Measurements from ENCODE around the gene GRHL3.

Gene GRHL3

DNA sequence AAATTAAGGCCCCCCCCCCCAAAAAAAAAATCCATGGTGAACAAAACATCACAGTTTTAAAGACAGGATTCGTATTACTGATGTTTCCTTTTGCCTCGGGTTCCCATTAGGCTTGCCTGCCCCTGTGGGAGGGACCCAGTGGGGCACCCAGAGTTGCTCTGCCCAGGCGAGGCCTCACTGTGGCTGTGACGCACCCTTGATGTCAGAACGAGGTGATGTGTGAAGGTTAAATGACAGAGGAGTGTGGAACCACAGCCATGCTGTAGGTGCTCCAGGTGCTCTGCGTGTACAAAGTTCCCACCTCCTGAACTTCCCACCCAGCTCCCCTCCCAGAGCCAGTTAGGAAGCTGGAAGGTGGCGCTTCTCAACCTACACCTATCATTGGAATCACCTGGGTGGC lies 37.9 kb downstream of the GRHL3 start:
- Histone ChIP-seq H3K4me3 (ENCODE audit: low read depth, low read length) (no peak overlapping the region), H3K9me3 (no peaks in the 10 kb centered on the region), H3K36me3 (no peaks in the 10 kb centered on the region), H3K27me3 (no peaks in the 10 kb centered on the region), H3K4me1 (no peaks in the 10 kb centered on the region)
- DNase-seq = no peak
- TF ChIP-seq CTCF (IDR thresholded peaks at IDR 0.05; ENCODE audit: low read depth, low read length) = no peak

DNA sequence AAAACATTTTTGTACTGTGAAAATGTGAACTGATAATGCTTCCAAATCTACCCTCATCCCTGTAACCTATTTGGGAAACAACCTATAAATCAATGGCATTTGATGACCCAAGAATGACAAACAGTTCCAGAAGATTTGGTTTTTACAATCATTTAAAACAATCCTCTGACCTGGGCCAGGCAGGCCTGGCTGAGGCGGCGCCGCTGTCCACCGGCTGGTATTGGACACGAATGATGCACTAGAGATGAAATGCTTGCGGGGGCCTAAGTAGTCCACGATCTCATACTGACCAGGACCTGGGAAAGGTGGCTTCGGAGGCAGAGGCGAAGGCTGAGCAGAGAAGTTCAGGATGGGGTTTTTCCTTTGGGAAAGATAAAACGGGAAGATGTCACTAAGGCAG lies 41.5 kb downstream of the GRHL3 start:
- no peak for TF ChIP-seq CTCF (IDR thresholded peaks at IDR 0.05; ENCODE audit: low read depth, low read length)
- no peaks in the 10 kb centered on the region for H3K36me3 ChIP-seq
- H3K27me3 ChIP-seq = no peaks in the 10 kb centered on the region

GRCh38 chr1:24361811-24362210 lies 42.7 kb downstream of the GRHL3 start:
- H3K4me3 ChIP-seq (ENCODE audit: low read depth, low read length) = no peak overlapping the region
- no peaks in the 10 kb centered on the region for H3K27me3 ChIP-seq
- TF ChIP-seq CTCF (IDR thresholded peaks at IDR 0.05; ENCODE audit: low read depth, low read length) = no peak
- H3K4me1 ChIP-seq = no peaks in the 10 kb centered on the region; the same call in 1 of the 2 replicates
- no peaks in the 10 kb centered on the region for H3K9me3 ChIP-seq
- H3K36me3 ChIP-seq = no peaks in the 10 kb centered on the region
- DNase-seq = no peak

More for the DNA sequence above, 41.5 kb downstream of the GRHL3 start:
- Histone ChIP-seq H3K4me1 (no peaks in the 10 kb centered on the region; the same call in 1 of the 2 replicates), H3K4me3 (ENCODE audit: low read depth, low read length) (no peak overlapping the region), H3K9me3 (no peaks in the 10 kb centered on the region)
- no peak for DNase-seq

DNA sequence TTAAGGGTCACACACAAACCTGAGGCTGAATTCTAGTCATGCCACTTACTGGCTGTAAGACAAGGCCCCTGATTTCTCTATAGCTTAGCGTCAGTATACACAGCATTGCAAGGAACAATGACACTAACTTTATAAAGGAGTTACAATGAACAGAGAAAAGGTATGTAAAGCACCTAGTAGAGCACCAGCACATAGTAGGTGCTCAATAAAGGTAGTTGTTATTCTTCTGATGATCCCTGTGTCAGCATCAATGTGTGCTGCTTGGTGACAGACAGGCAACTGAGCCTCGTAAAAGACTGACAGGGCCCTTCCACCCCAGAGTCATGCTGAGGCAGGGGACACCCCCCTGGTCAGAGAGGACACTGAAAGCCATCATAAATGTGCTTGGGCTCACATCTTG lies 43.2 kb downstream of the GRHL3 start:
- H3K4me3 ChIP-seq (ENCODE audit: low read depth, low read length) = no peak overlapping the region
- DNase-seq = no peak
- no peaks in the 10 kb centered on the region; the same call in 1 of the 2 replicates for H3K4me1 ChIP-seq
- H3K9me3 ChIP-seq = no peaks in the 10 kb centered on the region
- no peak for TF ChIP-seq CTCF (IDR thresholded peaks at IDR 0.05; ENCODE audit: low read depth, low read length)
- H3K27me3 ChIP-seq = no peaks in the 10 kb centered on the region
- H3K36me3 ChIP-seq = no peaks in the 10 kb centered on the region

GRCh38 chr1:24362982-24363614 lies 43.9 kb downstream of the GRHL3 start:
- Histone ChIP-seq H3K9me3 (no peaks in the 10 kb centered on the region), H3K4me3 (ENCODE audit: low read depth, low read length) (no peak overlapping the region), H3K27me3 (no peaks in the 10 kb centered on the region), H3K4me1 (no peaks in the 10 kb centered on the region; the same call in 1 of the 2 replicates), H3K36me3 (no peaks in the 10 kb centered on the region)
- DNase-seq = no peak
- TF ChIP-seq CTCF (IDR thresholded peaks at IDR 0.05; ENCODE audit: low read depth, low read length) = no peak

- no peak for TF ChIP-seq CTCF (IDR thresholded peaks at IDR 0.05; ENCODE audit: low read depth, low read length)
- no peaks in the 10 kb centered on the region for H3K36me3 ChIP-seq
- no peak for DNase-seq
Measured at GRCh38 chr1:24363994-24364393, 44.8 kb downstream of the GRHL3 start.

More at GRCh38 chr1:24363994-24364393, 44.8 kb downstream of the GRHL3 start:
- Histone ChIP-seq H3K27me3 (no peaks in the 10 kb centered on the region), H3K4me1 (no peaks in the 10 kb centered on the region; the same call in 1 of the 2 replicates), H3K4me3 (ENCODE audit: low read depth, low read length) (no peak overlapping the region), H3K9me3 (no peaks in the 10 kb centered on the region)

Data from BE2C (cell line).